GM21529 (cell line): ENCODE data around the gene PDE6A.
A peak's percentile ranks its signal among the peaks of the same experiment; 100 is the strongest.

Experiments
- ATAC-seq: cut with Tn5 transposase; IDR thresholded peaks from one replicate; pipeline ENCODE4 v1.9.1; 2021; ENCODE audit not compliant: unreplicated experiment

The PDE6A gene

GRCh38 chr5:149840226-149840825 is 104.3 kb downstream of the PDE6A start:
- ATAC-seq: no peak

- no peak for ATAC-seq
These were observed 104.8 kb downstream of the PDE6A start for GRCh38 chr5:149839761-149840160.

- no peak for ATAC-seq
These were observed 105.5 kb downstream of the PDE6A start for GRCh38 chr5:149838881-149839739.

- no peak for ATAC-seq
These were observed 106.8 kb downstream of the PDE6A start for GRCh38 chr5:149837680-149838269.

- ATAC-seq: no peak
These were observed 108.0 kb downstream of the PDE6A start for GRCh38 chr5:149836451-149837139.

GRCh38 chr5:149834246-149834855 is 110.2 kb downstream of the PDE6A start:
- peak; percentile 33 for ATAC-seq

GRCh38 chr5:149833116-149833827 is 111.3 kb downstream of the PDE6A start:
- no peak for ATAC-seq

- no peak for ATAC-seq
These were observed 112.0 kb downstream of the PDE6A start for GRCh38 chr5:149832636-149833035.

- ATAC-seq: peak; percentile 79
These were observed 113.1 kb downstream of the PDE6A start for GRCh38 chr5:149831492-149831891.

- no peak for ATAC-seq
These were observed 114.0 kb downstream of the PDE6A start for GRCh38 chr5:149830579-149830978.

GRCh38 chr5:149829954-149830353 is 114.6 kb downstream of the PDE6A start:
- no peak for ATAC-seq

- ATAC-seq: peak; percentile 62
These were observed 116.2 kb downstream of the PDE6A start for GRCh38 chr5:149828161-149829011.

GRCh38 chr5:149827546-149827945 is 117.0 kb downstream of the PDE6A start:
- ATAC-seq: no peak

- no peak for ATAC-seq
These were observed 117.5 kb downstream of the PDE6A start for GRCh38 chr5:149827086-149827485.

GRCh38 chr5:149826574-149826973 is 118.0 kb downstream of the PDE6A start:
- ATAC-seq: no peak

GRCh38 chr5:149824846-149825245 is 119.7 kb downstream of the PDE6A start:
- ATAC-seq: no peak

GRCh38 chr5:149824120-149824519 is 120.5 kb downstream of the PDE6A start:
- ATAC-seq: no peak

- no peak for ATAC-seq
These were observed 121.2 kb downstream of the PDE6A start for GRCh38 chr5:149823375-149823774.

- no peak for ATAC-seq
These were observed 122.3 kb downstream of the PDE6A start for GRCh38 chr5:149822301-149822700.
